ENCODE results near the gene ATG2A.

GRCh38 chr11:64898076-64898445 lies 18.9 kb downstream of the ATG2A start:
- TF ChIP-seq, protein P1, sequence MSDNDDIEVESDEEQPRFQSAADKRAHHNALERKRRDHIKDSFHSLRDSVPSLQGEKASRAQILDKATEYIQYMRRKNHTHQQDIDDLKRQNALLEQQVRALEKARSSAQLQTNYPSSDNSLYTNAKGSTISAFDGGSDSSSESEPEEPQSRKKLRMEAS (IDR thresholded peaks at IDR 0.05): no peak
- TF ChIP-seq TAF1 (IDR thresholded peaks at IDR 0.05; ENCODE audit: low read depth): no peak
- no peak for TF ChIP-seq FOXM1 (IDR thresholded peaks at IDR 0.05; ENCODE audit: borderline replicate concordance, low read depth)

All from Ishikawa (cell line).